Loucy (cell line): ENCODE results near the gene PRSS3.
A peak's percentile ranks its signal among the peaks of the same experiment; 100 is the strongest.
"Not testable (repeated sequence)": the region's sequence is repeated elsewhere in the genome, so short reads cannot be mapped to it uniquely, and the experiment has no call there.

Experiments used
- H2AFZ ChIP-seq: fragments of 200-600 bp; sonication (generic); 2 replicates; pipeline ENCODE4 v1.6.0; 2016; ENCODE audit warnings: antibody characterized with exemption, mild to moderate bottlenecking, low read length, moderate library complexity
- H3F3A ChIP-seq: fragments of 200-600 bp; 2 replicates; pipeline ENCODE4 v1.6.0; 2016; ENCODE audit warnings: antibody characterized with exemption, low read depth, mild to moderate bottlenecking
- H3K27me3 ChIP-seq: fragments of 200-600 bp; sonication (generic); 2 replicates; pipeline ENCODE4 v1.6.1; 2014; ENCODE audit warnings: low read length, mild to moderate bottlenecking; ENCODE audit not compliant: insufficient read depth, poor library complexity, severe bottlenecking
- H3K36me3 ChIP-seq: fragments of 200-600 bp; sonication (generic); 2 replicates; pipeline ENCODE4 v1.6.1; 2016; ENCODE audit warnings: low read length; ENCODE audit not compliant: insufficient read depth
- H3K4me1 ChIP-seq: fragments of 200-600 bp; sonication (generic); 2 replicates; pipeline ENCODE4 v1.5.1; 2014; ENCODE audit warnings: low read length, mild to moderate bottlenecking; ENCODE audit not compliant: insufficient read depth, poor library complexity, severe bottlenecking
- H3K4me2 ChIP-seq: fragments of 200-600 bp; sonication (generic); 2 replicates; pipeline ENCODE4 v1.6.0; 2014; ENCODE audit warnings: antibody characterized with exemption, low read length, low read depth, mild to moderate bottlenecking; ENCODE audit not compliant: poor library complexity, severe bottlenecking
- H3K4me3 ChIP-seq: fragments of 200-600 bp; sonication (generic); 2 replicates; pipeline ENCODE4 v1.5.1; 2014; ENCODE audit warnings: low read length, mild to moderate bottlenecking, mixed read lengths; ENCODE audit not compliant: poor library complexity, severe bottlenecking
- H3K79me2 ChIP-seq: fragments of 200-600 bp; sonication (generic); 2 replicates; pipeline ENCODE4 v1.6.1; 2014; ENCODE audit warnings: low read length; ENCODE audit not compliant: insufficient read depth
- H3K9ac ChIP-seq: fragments of 200-600 bp; sonication (generic); 2 replicates; pipeline ENCODE4 v1.6.0; 2014; ENCODE audit warnings: mild to moderate bottlenecking, low read depth, low read length, moderate library complexity; ENCODE audit not compliant: poor library complexity, severe bottlenecking
- H3K9me2 ChIP-seq: fragments of 200-600 bp; sonication (generic); replicated peaks from 2 replicates; pipeline ENCODE4 v1.6.1; 2016; ENCODE audit warnings: low read depth, low read length, mixed read lengths
- H3K9me3 ChIP-seq: fragments of 200-600 bp; sonication (generic); 2 replicates; pipeline ENCODE4 v1.6.1; 2014; ENCODE audit warnings: mild to moderate bottlenecking, antibody characterized with exemption, low read length, low read depth; ENCODE audit not compliant: insufficient read depth
- H4K20me1 ChIP-seq: fragments of 200-600 bp; sonication (generic); 2 replicates; pipeline ENCODE4 v1.6.0; 2014; ENCODE audit warnings: antibody characterized with exemption, low read length, mild to moderate bottlenecking; ENCODE audit not compliant: insufficient read depth, poor library complexity, severe bottlenecking
- EZH2phosphoT487 ChIP-seq: fragments of 200-600 bp; IDR thresholded peaks from 2 replicates; pipeline ENCODE4 v1.6.1; 2018; ENCODE audit warnings: antibody characterized with exemption, mild to moderate bottlenecking, moderate library complexity, borderline replicate concordance
- TF ChIP-seq, protein P1 (sequence below): fragments of 200-600 bp; sonication (generic); conservative IDR thresholded peaks from 2 replicates; pipeline ENCODE4 v1.5.1; 2014; ENCODE audit warnings: mild to moderate bottlenecking, antibody characterized with exemption, low read length

PRSS3 gene

DNA sequence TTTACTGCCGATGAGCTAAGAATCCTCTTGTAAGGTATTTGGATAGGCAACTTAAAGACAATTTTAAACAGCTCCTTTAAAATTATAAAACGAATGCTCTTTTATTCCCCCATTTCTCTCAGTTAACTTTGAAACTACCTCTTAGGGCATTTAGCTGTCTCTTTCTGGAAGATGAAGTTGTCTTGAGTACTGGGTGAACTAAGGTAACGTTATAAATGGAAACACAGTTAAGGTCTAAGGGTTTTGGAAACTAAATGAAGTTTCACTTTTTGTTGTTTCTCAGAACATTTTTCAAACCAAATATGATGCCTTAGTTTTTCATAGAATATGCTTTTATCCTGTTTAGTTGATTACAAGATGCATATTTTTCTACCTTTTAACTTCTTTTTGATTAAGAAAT lies 28.4 kb downstream of the PRSS3 start:
- Histone ChIP-seq H2AFZ (no peak overlapping the region), H3K27me3 (no peaks in the 10 kb centered on the region), H3K4me2 (peak overlapping the region; percentile 29), H3K36me3 (peaks cover 8% of the 10 kb centered on the region; the same call in 1 of the 2 replicates), H3F3A (no peaks in the 10 kb centered on the region), H3K4me1 (peaks cover 22% of the 10 kb centered on the region), H3K4me3 (peak overlapping the region; percentile 7), H3K79me2 (peaks cover 100% of the 10 kb centered on the region), H3K9ac (no peak overlapping the region), H4K20me1 (peaks cover 85% of the 10 kb centered on the region), H3K9me3 (no peaks in the 10 kb centered on the region), H3K9me2 (no peaks in the 10 kb centered on the region)
- no peak for TF ChIP-seq EZH2phosphoT487
- TF ChIP-seq, protein P1, sequence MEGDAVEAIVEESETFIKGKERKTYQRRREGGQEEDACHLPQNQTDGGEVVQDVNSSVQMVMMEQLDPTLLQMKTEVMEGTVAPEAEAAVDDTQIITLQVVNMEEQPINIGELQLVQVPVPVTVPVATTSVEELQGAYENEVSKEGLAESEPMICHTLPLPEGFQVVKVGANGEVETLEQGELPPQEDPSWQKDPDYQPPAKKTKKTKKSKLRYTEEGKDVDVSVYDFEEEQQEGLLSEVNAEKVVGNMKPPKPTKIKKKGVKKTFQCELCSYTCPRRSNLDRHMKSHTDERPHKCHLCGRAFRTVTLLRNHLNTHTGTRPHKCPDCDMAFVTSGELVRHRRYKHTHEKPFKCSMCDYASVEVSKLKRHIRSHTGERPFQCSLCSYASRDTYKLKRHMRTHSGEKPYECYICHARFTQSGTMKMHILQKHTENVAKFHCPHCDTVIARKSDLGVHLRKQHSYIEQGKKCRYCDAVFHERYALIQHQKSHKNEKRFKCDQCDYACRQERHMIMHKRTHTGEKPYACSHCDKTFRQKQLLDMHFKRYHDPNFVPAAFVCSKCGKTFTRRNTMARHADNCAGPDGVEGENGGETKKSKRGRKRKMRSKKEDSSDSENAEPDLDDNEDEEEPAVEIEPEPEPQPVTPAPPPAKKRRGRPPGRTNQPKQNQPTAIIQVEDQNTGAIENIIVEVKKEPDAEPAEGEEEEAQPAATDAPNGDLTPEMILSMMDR: no peak

DNA sequence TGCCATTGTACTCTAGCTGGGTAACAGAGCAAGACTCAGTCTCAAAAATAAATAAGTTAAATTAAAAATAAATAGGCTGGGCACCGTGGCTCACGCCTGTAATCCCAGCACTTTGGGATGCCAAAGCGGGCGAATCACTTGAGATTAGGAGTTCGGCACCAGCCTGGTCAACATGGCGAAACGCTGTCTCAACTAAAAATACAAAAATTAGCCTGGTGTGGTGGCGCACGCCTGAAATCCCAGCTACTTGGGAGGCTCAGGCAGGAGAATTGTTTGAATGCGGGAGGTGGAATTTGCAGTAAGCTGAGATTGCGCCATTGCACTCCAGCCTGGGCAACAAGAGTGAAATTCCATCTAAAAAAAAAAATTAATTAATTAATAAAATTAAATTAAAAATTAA lies 31.9 kb downstream of the PRSS3 start:
- H3F3A ChIP-seq, H3K9me2 ChIP-seq, H2AFZ ChIP-seq, H3K9ac ChIP-seq, H3K27me3 ChIP-seq, H3K9me3 ChIP-seq, H3K4me1 ChIP-seq, H3K4me2 ChIP-seq, H3K36me3 ChIP-seq, H3K4me3 ChIP-seq: not testable (repeated sequence)
- Histone ChIP-seq H4K20me1 (peaks cover 75% of the 10 kb centered on the region), H3K79me2 (peaks cover 99% of the 10 kb centered on the region)

DNA sequence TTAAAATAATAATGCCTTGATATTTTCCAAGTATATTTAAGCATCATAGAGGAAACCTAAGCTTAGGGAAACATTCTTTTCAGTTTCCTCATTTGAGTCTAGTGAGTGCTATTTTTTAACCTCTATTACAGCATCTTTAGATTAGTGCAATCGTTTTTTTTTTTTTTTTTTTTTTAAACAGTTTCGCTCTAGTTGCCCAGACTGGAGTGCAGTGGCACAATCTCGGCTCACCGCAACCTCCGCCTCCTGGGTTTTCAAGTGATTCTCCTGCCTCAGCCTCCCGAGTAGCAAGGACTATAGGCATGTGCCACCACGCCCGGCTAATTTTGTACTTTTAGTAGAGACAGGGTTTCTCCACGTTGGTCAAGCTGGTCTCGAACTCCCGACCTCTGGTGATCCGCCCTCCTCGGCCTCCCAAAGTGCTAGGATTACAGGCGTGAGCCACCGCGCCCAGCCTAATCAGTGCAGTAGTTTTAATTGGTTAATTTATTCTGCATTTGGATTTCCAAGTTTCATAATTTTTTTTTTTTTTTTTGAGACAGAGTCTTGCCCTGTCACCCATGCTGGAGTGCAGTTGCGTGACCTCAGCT lies 34.4 kb downstream of the PRSS3 start:
- not testable (repeated sequence) for H3K4me3 ChIP-seq, H3K4me1 ChIP-seq, H3K9me2 ChIP-seq, H3K36me3 ChIP-seq, H3K9ac ChIP-seq, H3K4me2 ChIP-seq, H3K27me3 ChIP-seq, H2AFZ ChIP-seq, H3F3A ChIP-seq, H3K9me3 ChIP-seq
- Histone ChIP-seq H4K20me1 (peaks cover 75% of the 10 kb centered on the region), H3K79me2 (peaks cover 99% of the 10 kb centered on the region)

DNA sequence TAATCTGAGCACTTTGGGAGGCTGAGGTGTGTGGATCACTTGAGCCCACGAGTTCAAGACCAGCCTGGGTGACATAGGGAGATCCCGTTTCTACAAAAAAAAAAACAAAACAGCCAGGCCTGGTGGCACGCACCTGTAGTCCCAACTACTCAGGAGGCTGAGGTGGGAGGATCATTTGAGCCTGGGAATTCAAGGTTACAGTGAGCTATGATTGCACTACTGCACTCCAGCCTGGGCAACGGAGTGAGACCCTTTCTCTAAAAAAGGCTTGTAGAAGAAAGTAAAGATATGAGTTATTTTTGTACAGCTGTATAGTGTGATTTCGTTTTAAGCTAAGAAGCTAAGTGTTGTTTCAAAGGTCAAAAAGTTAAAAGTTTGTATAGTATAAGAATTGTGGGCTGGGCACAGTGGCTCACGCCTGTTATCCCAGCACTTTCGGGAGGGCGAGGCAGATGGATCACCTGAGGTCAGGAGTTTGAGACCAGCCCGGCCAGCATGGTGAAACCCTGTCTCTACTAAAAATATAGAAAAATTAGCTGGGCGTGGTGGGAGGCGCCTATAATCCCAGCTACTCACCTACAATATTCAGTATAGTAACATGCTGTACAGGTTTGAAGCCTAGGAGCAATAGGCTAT lies 40.4 kb downstream of the PRSS3 start:
- Histone ChIP-seq H3K27me3 (no peaks in the 10 kb centered on the region), H3K9me2 (no peaks in the 10 kb centered on the region), H2AFZ (no peak overlapping the region), H3K9me3 (no peaks in the 10 kb centered on the region), H3K36me3 (peaks cover 8% of the 10 kb centered on the region; the same call in 1 of the 2 replicates), H3K4me1 (no peaks in the 10 kb centered on the region), H4K20me1 (peaks cover 86% of the 10 kb centered on the region), H3K9ac (no peak overlapping the region), H3K79me2 (peaks cover 98% of the 10 kb centered on the region), H3F3A (no peaks in the 10 kb centered on the region), H3K4me3 (no peak overlapping the region), H3K4me2 (no peak overlapping the region)
- TF ChIP-seq, protein P1: no peak
- no peak for TF ChIP-seq EZH2phosphoT487

DNA sequence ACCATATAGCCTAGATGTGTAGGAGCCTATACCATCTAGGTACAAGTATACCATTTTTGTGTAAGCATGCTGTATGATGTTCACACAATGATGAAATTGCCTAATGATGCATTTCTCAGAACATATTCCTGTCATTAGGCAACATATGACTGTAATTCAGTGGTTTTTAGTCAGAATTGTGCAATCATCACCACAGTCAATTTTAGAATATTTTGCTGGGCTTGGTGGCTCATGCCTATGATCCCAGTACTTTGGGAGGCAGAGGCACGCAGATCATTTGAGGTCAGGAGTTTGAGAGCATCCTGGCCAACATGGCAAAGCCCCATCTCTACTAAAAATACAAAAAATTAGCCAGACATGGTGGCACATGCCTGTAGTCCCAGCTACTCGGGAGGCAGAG lies 40.9 kb downstream of the PRSS3 start:
- H3K9ac ChIP-seq: not testable (repeated sequence)

More for the DNA sequence above, 40.9 kb downstream of the PRSS3 start:
- H2AFZ ChIP-seq, H3K4me3 ChIP-seq, H3K4me2 ChIP-seq, H3F3A ChIP-seq, H3K9me3 ChIP-seq, H3K4me1 ChIP-seq, H3K27me3 ChIP-seq, H3K9me2 ChIP-seq, H3K36me3 ChIP-seq: not testable (repeated sequence)
- peaks cover 98% of the 10 kb centered on the region for H3K79me2 ChIP-seq
- H4K20me1 ChIP-seq: peaks cover 86% of the 10 kb centered on the region
